ENCODE results near the gene SLC25A39. TPM values are rescaled to one million over a fixed set of nuclear protein-coding genes. Genes with fewer than 3 reads are reported as not detected.
A peak's percentile ranks its signal among the peaks of the same experiment; 100 is the strongest.

SLC25A39 gene
- total and polyA plus RNA-seq, 2 of the 13 experiments (the other 11 are each of a cell fraction or from before 2014, with no cell fraction given): 144 to 151 TPM

GRCh38 chr17:44362949-44363612 is 38.5 kb upstream of the SLC25A39 start (continued):
- TF ChIP-seq PATZ1 (CRISPR knock-in tag; IDR thresholded peaks at IDR 0.05) (peak; percentile 54), ZC3H13 (CRISPR knock-in tag; IDR thresholded peaks at IDR 0.05) (no peak; the same call in 1 of the 2 replicates), ZNF672 (CRISPR knock-in tag; IDR thresholded peaks at IDR 0.05) (no peak), LRRFIP1 (CRISPR knock-in tag; conservative IDR thresholded peaks at IDR 0.05) (no peak), HMGXB4 (CRISPR knock-in tag; IDR thresholded peaks at IDR 0.05; ENCODE audit: borderline replicate concordance in 1 of 2, low read depth in 1 of 2) (peak; percentile 5 to 65; a peak in 2 of 4 replicates), TCF7L2 (IDR thresholded peaks at IDR 0.05; ENCODE audit: low read depth, low read length) (no peak), ELF3 (CRISPR knock-in tag; IDR thresholded peaks at IDR 0.05) (0 out of 2 replicates have a peak, but pooled peaks have one; percentile 7), THAP7 (CRISPR knock-in tag; IDR thresholded peaks at IDR 0.05) (no peak), CHD4 (IDR thresholded peaks at IDR 0.05; ENCODE audit: borderline replicate concordance, low read length) (no peak), PRMT3 (CRISPR knock-in tag; IDR thresholded peaks at IDR 0.05; ENCODE audit: borderline replicate concordance, low read depth) (no peak), ZNF770 (CRISPR knock-in tag; IDR thresholded peaks at IDR 0.05) (peak; percentile 12; the same call in 1 of the 2 replicates), HHEX (CRISPR knock-in tag; IDR thresholded peaks at IDR 0.05) (no peak), ZBTB2 (CRISPR knock-in tag; IDR thresholded peaks at IDR 0.05; ENCODE audit: low read depth) (peak; percentile 32; the same call in 1 of the 2 replicates), ZNF251 (CRISPR knock-in tag; IDR thresholded peaks at IDR 0.05) (no peak), ZNF891 (CRISPR knock-in tag; IDR thresholded peaks at IDR 0.05) (no peak), GZF1 (CRISPR knock-in tag; IDR thresholded peaks at IDR 0.05) (0 out of 2 replicates have a peak, but pooled peaks have one; percentile 19), ZFY (CRISPR knock-in tag; IDR thresholded peaks at IDR 0.05) (no peak), DR1 (CRISPR knock-in tag; IDR thresholded peaks at IDR 0.05) (no peak)
